Karpas-422 (cell line): ENCODE results near the gene SHISA5. TPM values are rescaled to one million over a fixed set of nuclear protein-coding genes. Genes with fewer than 3 reads are reported as not detected.

Source experiments
- DNase-seq: peaks from one replicate; pipeline ENCODE4 v3.0.0-alpha.2; 2015
- H2AFZ ChIP-seq: fragments of 200-600 bp; sonication (generic); 2 replicates; pipeline ENCODE4 v1.6.1; 2014; ENCODE audit warnings: antibody characterized with exemption, low read length, mixed read lengths
- H3K27ac ChIP-seq: fragments of 200-600 bp; sonication (generic); 2 replicates; pipeline ENCODE4 v1.5.1; 2014; ENCODE audit warnings: mild to moderate bottlenecking, low read length, moderate library complexity
- H3K27me3 ChIP-seq: fragments of 200-600 bp; sonication (generic); 2 replicates; pipeline ENCODE4 v1.6.1; 2014; ENCODE audit warnings: low read length, mixed read lengths
- H3K36me3 ChIP-seq: fragments of 200-600 bp; sonication (generic); 2 replicates; pipeline ENCODE4 v1.6.1; 2014; ENCODE audit warnings: low read length, mixed read lengths; ENCODE audit not compliant: insufficient read depth
- H3K4me1 ChIP-seq: fragments of 200-600 bp; sonication (generic); 2 replicates; pipeline ENCODE4 v1.6.1; 2014; ENCODE audit warnings: mild to moderate bottlenecking, low read length, mixed read lengths
- H3K4me2 ChIP-seq: fragments of 200-600 bp; sonication (generic); 2 replicates; pipeline ENCODE4 v1.6.1; 2014; ENCODE audit warnings: low read length, low read depth, mild to moderate bottlenecking; ENCODE audit not compliant: poor library complexity, severe bottlenecking
- H3K4me3 ChIP-seq: fragments of 200-600 bp; sonication (generic); 2 replicates; pipeline ENCODE4 v1.5.1; 2014; ENCODE audit warnings: mild to moderate bottlenecking, antibody characterized with exemption, low read length, mixed read lengths
- H3K79me2 ChIP-seq: fragments of 200-600 bp; sonication (generic); 2 replicates; pipeline ENCODE4 v1.6.1; 2014; ENCODE audit warnings: mild to moderate bottlenecking, low read length, mixed read lengths
- H3K9ac ChIP-seq: fragments of 200-600 bp; sonication (generic); 2 replicates; pipeline ENCODE4 v1.6.0; 2014; ENCODE audit warnings: low read length
- H3K9me2 ChIP-seq: fragments of 200-600 bp; sonication (generic), shearing (Covaris generic); replicated peaks from 2 replicates; pipeline ENCODE4 v1.6.0; 2014; ENCODE audit warnings: mild to moderate bottlenecking, low read length, moderate library complexity; ENCODE audit not compliant: insufficient read depth
- H3K9me3 ChIP-seq: fragments of 300-700, 200-600 bp; sonication (generic); 2 replicates; pipeline ENCODE4 v1.6.1; 2014; ENCODE audit warnings: low read length, mixed read lengths
- H4K20me1 ChIP-seq: fragments of 200-600 bp; sonication (generic); 2 replicates; pipeline ENCODE4 v1.6.1; 2014; ENCODE audit warnings: mild to moderate bottlenecking, antibody characterized with exemption, low read length, low read depth; ENCODE audit not compliant: insufficient read depth
- total RNA-seq: library from RNA; depleted of rRNA; stranded (reverse); fragments of >200 nt; shearing (Covaris generic); gene quantifications from 2 replicates; pipeline ENCODE4 v1.2.3, GENCODE V29; 2014; ENCODE audit warnings: low replicate concordance

Gene SHISA5
- total RNA-seq, 1 experiment from 2014 or later, result 149 TPM

DNA sequence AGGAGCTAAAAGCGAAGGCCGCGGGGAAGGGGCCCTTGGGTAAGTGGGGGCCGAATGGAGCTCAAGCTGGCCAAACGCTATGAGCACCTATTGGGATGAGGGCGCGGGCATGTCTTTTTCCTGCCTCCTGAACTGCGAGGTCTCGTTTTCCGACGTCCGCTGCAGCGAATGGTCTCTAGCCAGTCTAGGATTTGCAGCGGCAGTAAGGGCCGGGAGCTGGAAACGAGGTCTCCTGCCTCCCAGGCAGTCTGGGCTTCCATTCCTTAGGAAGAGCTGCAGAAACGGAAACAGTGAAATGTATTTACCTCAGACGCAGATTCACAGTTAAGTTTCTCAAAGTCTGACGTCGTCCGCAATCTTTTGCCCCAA lies 63.4 kb downstream of the SHISA5 start:
- DNase-seq, result no peak
- Histone ChIP-seq H3K4me2 (peak overlapping the region; percentile 91), H4K20me1 (no peaks in the 10 kb centered on the region; the same call in 1 of the 2 replicates), H2AFZ (no peak overlapping the region), H3K9me2 (no peaks in the 10 kb centered on the region), H3K36me3 (peaks cover 13% of the 10 kb centered on the region), H3K4me1 (peaks cover 45% of the 10 kb centered on the region), H3K9me3 (no peaks in the 10 kb centered on the region), H3K9ac (peak overlapping the region; percentile 97), H3K27me3 (no peaks in the 10 kb centered on the region), H3K27ac (peak overlapping the region; percentile 69), H3K79me2 (peaks cover 40% of the 10 kb centered on the region), H3K4me3 (peak overlapping the region; percentile 91)

- Histone ChIP-seq H3K79me2 (peaks cover 45% of the 10 kb centered on the region), H3K4me3 (peak within 1 kb of the TSS; percentile 91), H2AFZ (no peak within 1 kb of the TSS)
These were observed 64.0 kb downstream of the SHISA5 start, which contains the start of the genes CCDC51 and TMA7 for GRCh38 chr3:48439820-48440589. CCDC51 (minus strand) TSS chr3:48440119; CDS start chr3:48435128, 4,991 bp downstream. TMA7 (plus strand) TSS chr3:48440257; CDS start chr3:48440297, 40 bp downstream.

GRCh38 chr3:48437812-48438211 lies 66.2 kb downstream of the SHISA5 start:
- H3K9me2 ChIP-seq, result no peaks in the 10 kb centered on the region
- H2AFZ ChIP-seq, result no peak overlapping the region
- no peaks in the 10 kb centered on the region for H3K9me3 ChIP-seq
- no peaks in the 10 kb centered on the region for H3K27me3 ChIP-seq
- H3K4me3 ChIP-seq, result no peak overlapping the region
- peaks cover 42% of the 10 kb centered on the region for H3K4me1 ChIP-seq
- H3K9ac ChIP-seq, result peak overlapping the region; percentile 97; the same call in 1 of the 2 replicates
- H3K36me3 ChIP-seq, result peaks cover 18% of the 10 kb centered on the region
- H3K79me2 ChIP-seq, result peaks cover 48% of the 10 kb centered on the region
- DNase-seq, result no peak
- peak overlapping the region; percentile 29; the same call in 1 of the 2 replicates for H3K27ac ChIP-seq
- peak overlapping the region; percentile 91 for H3K4me2 ChIP-seq
- H4K20me1 ChIP-seq, result no peaks in the 10 kb centered on the region; the same call in 1 of the 2 replicates

More at GRCh38 chr3:48439820-48440589, 64.0 kb downstream of the SHISA5 start, which contains the start of the genes CCDC51 and TMA7:
- H3K4me1 ChIP-seq, result peaks cover 39% of the 10 kb centered on the region
- no peaks in the 10 kb centered on the region for H3K9me2 ChIP-seq
- H3K9me3 ChIP-seq, result no peaks in the 10 kb centered on the region
- no peaks in the 10 kb centered on the region; the same call in 1 of the 2 replicates for H4K20me1 ChIP-seq
- H3K9ac ChIP-seq, result peak within 1 kb of the TSS; percentile 97
- peak within 1 kb of the TSS; percentile 69 for H3K27ac ChIP-seq
- DNase-seq, result peak; percentile 99
- no peaks in the 10 kb centered on the region for H3K27me3 ChIP-seq
- peak within 1 kb of the TSS; percentile 91 for H3K4me2 ChIP-seq
- H3K36me3 ChIP-seq, result peaks cover 13% of the 10 kb centered on the region

DNA sequence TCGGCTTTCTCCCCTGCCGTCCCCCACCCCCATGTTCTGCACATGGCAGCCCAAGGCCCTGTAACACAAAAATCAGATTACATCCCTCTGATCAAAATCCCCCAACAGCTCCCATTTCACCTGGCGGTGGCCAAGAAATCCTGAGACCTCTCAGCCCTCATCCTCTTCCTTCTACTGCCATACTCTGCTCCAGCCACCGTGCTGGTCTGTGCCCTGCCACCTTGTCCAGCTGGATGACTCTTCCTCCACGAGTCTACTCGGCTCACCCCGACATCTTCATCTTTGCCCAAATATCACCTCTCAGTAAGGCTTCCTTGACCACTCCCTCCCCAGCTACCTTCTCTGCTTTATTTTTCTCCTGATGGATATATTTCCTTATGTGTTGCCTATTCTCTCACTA lies 67.1 kb downstream of the SHISA5 start:
- Histone ChIP-seq H3K9me2 (no peaks in the 10 kb centered on the region), H2AFZ (no peak overlapping the region), H3K27ac (no peak overlapping the region), H3K79me2 (peaks cover 43% of the 10 kb centered on the region), H3K4me3 (no peak overlapping the region), H4K20me1 (no peaks in the 10 kb centered on the region; the same call in 1 of the 2 replicates), H3K9ac (peak overlapping the region; percentile 14; the same call in 1 of the 2 replicates), H3K27me3 (no peaks in the 10 kb centered on the region), H3K36me3 (peaks cover 12% of the 10 kb centered on the region), H3K4me2 (no peak overlapping the region), H3K9me3 (no peaks in the 10 kb centered on the region), H3K4me1 (peaks cover 38% of the 10 kb centered on the region)
- no peak for DNase-seq

DNA sequence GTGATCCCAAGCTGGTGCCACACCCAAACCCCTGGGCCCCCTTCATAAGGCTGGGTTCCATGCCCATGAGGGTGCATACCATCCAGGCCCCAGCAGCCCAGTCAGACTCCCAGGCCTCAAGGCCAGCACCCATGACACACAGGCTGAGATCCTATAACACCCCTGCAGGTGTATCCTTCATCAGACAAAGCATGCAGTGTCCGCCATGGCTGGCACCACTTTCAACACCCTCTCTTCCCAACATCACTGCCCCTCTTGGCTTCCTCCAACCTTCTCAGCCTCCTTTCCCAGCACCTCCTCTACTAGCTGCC lies 67.5 kb downstream of the SHISA5 start:
- Histone ChIP-seq H3K9me3 (no peaks in the 10 kb centered on the region), H4K20me1 (no peaks in the 10 kb centered on the region; the same call in 1 of the 2 replicates), H3K4me3 (no peak overlapping the region), H2AFZ (no peak overlapping the region), H3K27me3 (no peaks in the 10 kb centered on the region), H3K9me2 (no peaks in the 10 kb centered on the region), H3K27ac (no peak overlapping the region), H3K36me3 (peaks cover 8% of the 10 kb centered on the region), H3K4me1 (peaks cover 34% of the 10 kb centered on the region), H3K9ac (peak overlapping the region; percentile 14; the same call in 1 of the 2 replicates), H3K4me2 (no peak overlapping the region), H3K79me2 (peaks cover 39% of the 10 kb centered on the region)
- no peak for DNase-seq

- H4K20me1 ChIP-seq, result no peaks in the 10 kb centered on the region; the same call in 1 of the 2 replicates
- no peaks in the 10 kb centered on the region for H3K27me3 ChIP-seq
- peaks cover 33% of the 10 kb centered on the region for H3K4me1 ChIP-seq
- no peak overlapping the region for H3K4me2 ChIP-seq
- no peaks in the 10 kb centered on the region for H3K9me3 ChIP-seq
- H3K79me2 ChIP-seq, result peaks cover 34% of the 10 kb centered on the region
- H3K9me2 ChIP-seq, result no peaks in the 10 kb centered on the region
- no peak overlapping the region for H3K4me3 ChIP-seq
- no peak overlapping the region for H3K27ac ChIP-seq
- H3K9ac ChIP-seq, result peak overlapping the region; percentile 14; the same call in 1 of the 2 replicates
- DNase-seq, result peak; percentile 94
- H2AFZ ChIP-seq, result no peak overlapping the region
- H3K36me3 ChIP-seq, result peaks cover 6% of the 10 kb centered on the region; the same call in 1 of the 2 replicates
These were observed 68.0 kb downstream of the SHISA5 start for GRCh38 chr3:48435774-48436476.

DNA sequence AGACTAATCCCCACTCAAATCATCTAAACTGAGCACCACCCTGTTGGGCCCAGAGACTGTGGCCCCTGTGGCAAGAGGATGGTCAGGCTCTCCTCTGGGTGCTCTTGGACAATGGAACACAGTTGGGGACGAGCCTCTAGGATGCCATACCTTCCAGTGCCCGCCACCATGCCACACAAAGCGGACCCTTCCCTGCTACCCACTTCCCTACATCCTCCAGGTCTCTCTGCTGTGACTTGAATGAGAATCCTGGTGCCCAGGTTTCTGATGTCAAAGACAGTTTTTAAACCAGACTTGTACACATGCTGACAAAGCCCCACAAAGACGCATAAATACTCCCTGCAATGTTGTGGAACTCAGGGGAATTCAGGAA lies 68.8 kb downstream of the SHISA5 start:
- H3K9ac ChIP-seq, result peak overlapping the region; percentile 12; the same call in 1 of the 2 replicates
- H3K4me2 ChIP-seq, result no peak overlapping the region
- no peak overlapping the region for H3K27ac ChIP-seq
- DNase-seq, result no peak
- no peak overlapping the region for H3K4me3 ChIP-seq
- H4K20me1 ChIP-seq, result no peaks in the 10 kb centered on the region; the same call in 1 of the 2 replicates
- H3K79me2 ChIP-seq, result peaks cover 27% of the 10 kb centered on the region
- peaks cover 40% of the 10 kb centered on the region for H3K4me1 ChIP-seq
- no peaks in the 10 kb centered on the region for H3K9me2 ChIP-seq
- H2AFZ ChIP-seq, result no peak overlapping the region
- no peaks in the 10 kb centered on the region for H3K27me3 ChIP-seq
- H3K36me3 ChIP-seq, result peaks cover 6% of the 10 kb centered on the region; the same call in 1 of the 2 replicates
- no peaks in the 10 kb centered on the region for H3K9me3 ChIP-seq
